ENCODE measurements around the gene PKN1. TPM values are rescaled to one million over a fixed set of nuclear protein-coding genes. Genes with fewer than 3 reads are reported as not detected.

The PKN1 gene
- total RNA-seq, 3 donors from 2014 or later (not counting 1 experiment from before 2014, with no cell fraction given): 323 to 351 (median 350) TPM

DNA sequence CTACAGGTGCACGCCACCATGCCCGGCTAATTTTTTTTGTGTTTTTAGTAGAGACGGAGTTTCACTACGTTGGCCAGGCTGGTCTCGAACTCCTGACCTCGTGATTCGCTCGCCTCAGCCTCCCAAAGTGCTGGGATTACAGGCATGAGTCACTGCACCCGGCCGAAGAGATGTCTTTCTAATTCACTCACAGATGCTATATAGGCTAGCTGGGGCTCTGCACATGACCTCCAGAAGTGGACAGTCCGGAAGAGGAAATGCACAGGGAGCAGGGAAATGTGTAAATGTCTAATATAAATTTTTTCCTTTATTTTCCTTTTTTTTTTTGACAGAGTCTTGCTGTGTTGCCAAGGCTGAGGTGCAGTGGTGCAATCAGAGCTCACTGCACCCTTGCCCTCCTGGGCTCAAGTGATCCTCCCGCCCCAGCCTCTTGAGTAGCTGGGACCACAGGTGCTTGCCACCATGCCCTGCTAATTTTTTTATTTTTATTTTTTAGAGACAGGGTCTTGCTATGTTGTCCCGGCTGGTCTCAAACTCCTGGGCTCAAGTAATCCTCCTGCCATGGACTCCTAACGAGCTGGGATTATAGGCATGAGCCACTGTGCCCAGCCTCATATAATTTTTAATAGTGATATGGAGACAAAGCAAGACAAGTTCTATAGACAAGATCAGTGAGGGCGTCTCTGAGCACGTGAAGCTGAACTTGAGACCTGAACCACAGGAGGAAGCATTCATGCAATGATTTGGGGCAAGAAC lies 54.4 kb downstream of the PKN1 start:
- Histone ChIP-seq H3K36me3 (ENCODE audit: control insufficient read depth, insufficient read depth, low read length) (no peaks in the 10 kb centered on the region), H3K4me1 (ENCODE audit: control insufficient read depth, insufficient read depth, low read length) (peaks cover 5% of the 10 kb centered on the region), H3K4me3 (ENCODE audit: low read length) (no peak overlapping the region), H3K27me3 (ENCODE audit: control insufficient read depth, insufficient read depth, low read length) (no peaks in the 10 kb centered on the region), H3K27ac (ENCODE audit: low read length) (no peak overlapping the region), H3K9me3 (ENCODE audit: control insufficient read depth, insufficient read depth, low read length) (no peaks in the 10 kb centered on the region)
- Mint-ChIP-seq H3K4me1 (peaks cover 6 to 12% of the 10 kb centered on the region in 2 donors), H3K27me3 (ENCODE audit: low read depth in 2 of 2) (no peaks in the 10 kb centered on the region), H3K36me3 (no peaks in the 10 kb centered on the region), H3K9me3 (no peaks in the 10 kb centered on the region), H3K4me3 (no peak overlapping the region), H3K27ac (no peak overlapping the region)
- ATAC-seq: no peak
- WGBS (ENCODE audit: insufficient coverage): 93% methylated on average over 15 of the region's 16 CpGs
- intact Hi-C loops (cut with micrococcal nuclease): loop anchor here (2.0 kb wide), 1 partner anchor 291 kb away; no protein-coding TSS in a partner anchor
- TF ChIP-seq, protein P1, sequence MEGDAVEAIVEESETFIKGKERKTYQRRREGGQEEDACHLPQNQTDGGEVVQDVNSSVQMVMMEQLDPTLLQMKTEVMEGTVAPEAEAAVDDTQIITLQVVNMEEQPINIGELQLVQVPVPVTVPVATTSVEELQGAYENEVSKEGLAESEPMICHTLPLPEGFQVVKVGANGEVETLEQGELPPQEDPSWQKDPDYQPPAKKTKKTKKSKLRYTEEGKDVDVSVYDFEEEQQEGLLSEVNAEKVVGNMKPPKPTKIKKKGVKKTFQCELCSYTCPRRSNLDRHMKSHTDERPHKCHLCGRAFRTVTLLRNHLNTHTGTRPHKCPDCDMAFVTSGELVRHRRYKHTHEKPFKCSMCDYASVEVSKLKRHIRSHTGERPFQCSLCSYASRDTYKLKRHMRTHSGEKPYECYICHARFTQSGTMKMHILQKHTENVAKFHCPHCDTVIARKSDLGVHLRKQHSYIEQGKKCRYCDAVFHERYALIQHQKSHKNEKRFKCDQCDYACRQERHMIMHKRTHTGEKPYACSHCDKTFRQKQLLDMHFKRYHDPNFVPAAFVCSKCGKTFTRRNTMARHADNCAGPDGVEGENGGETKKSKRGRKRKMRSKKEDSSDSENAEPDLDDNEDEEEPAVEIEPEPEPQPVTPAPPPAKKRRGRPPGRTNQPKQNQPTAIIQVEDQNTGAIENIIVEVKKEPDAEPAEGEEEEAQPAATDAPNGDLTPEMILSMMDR (IDR thresholded peaks at IDR 0.05): no peak
- no peak for DNase-seq

- ATAC-seq: no peak
- DNase-seq: no peak
- Mint-ChIP-seq H3K9me3 (no peaks in the 10 kb centered on the region), H3K27me3 (ENCODE audit: low read depth in 2 of 2) (no peaks in the 10 kb centered on the region), H3K27ac (peak overlapping the region; percentile 24 to 38), H3K4me1 (peaks cover 15 to 35% of the 10 kb centered on the region in 2 donors), H3K36me3 (no peaks in the 10 kb centered on the region), H3K4me3 (no peak overlapping the region)
- H3K4me1 ChIP-seq (ENCODE audit: control insufficient read depth, insufficient read depth, low read length): peaks cover 24% of the 10 kb centered on the region
- TF ChIP-seq, protein P1 (IDR thresholded peaks at IDR 0.05): no peak
- no peaks in the 10 kb centered on the region for H3K27me3 ChIP-seq (ENCODE audit: control insufficient read depth, insufficient read depth, low read length)
- H3K36me3 ChIP-seq (ENCODE audit: control insufficient read depth, insufficient read depth, low read length): no peaks in the 10 kb centered on the region
- H3K27ac ChIP-seq (ENCODE audit: low read length): no peak overlapping the region
- intact Hi-C loops (cut with micrococcal nuclease): no loop called here
- H3K9me3 ChIP-seq (ENCODE audit: control insufficient read depth, insufficient read depth, low read length): no peaks in the 10 kb centered on the region
- no peak overlapping the region for H3K4me3 ChIP-seq (ENCODE audit: low read length)
- 94% methylated on average over 3 of the region's 5 CpGs for WGBS (ENCODE audit: insufficient coverage)
Measured at GRCh38 chr19:14492756-14493337, 59.7 kb downstream of the PKN1 start.

DNA sequence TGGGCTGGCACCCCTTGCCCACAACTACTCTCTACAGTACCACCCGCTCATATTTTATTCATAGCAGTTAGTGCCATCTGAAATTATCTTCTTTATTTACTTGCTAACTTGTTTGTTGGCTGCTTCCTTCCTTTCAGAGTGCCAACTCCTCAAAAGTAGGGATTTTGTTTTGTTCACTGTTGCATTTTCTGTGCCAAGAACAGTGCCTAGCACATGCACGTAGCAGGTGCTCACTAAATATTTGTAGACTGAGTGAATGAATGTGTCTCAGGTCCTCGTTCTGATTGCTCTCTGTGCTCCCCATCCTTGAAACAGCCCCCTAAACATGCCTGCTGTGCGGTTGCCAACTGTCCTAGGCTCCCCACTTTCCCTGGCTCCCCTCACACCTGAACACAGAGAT lies 61.3 kb downstream of the PKN1 start:
- ATAC-seq: no peak
- no peaks in the 10 kb centered on the region for H3K36me3 ChIP-seq (ENCODE audit: control insufficient read depth, insufficient read depth, low read length)
- WGBS (ENCODE audit: insufficient coverage): 92% methylated on average over 4 of the region's 4 CpGs
- H3K4me1 Mint-ChIP-seq: peaks cover 15 to 35% of the 10 kb centered on the region in 2 donors
- no peak for DNase-seq
- H3K4me3 ChIP-seq (ENCODE audit: low read length): no peak overlapping the region
- TF ChIP-seq, protein P1 (IDR thresholded peaks at IDR 0.05): no peak
- no peaks in the 10 kb centered on the region for H3K9me3 Mint-ChIP-seq
- no peaks in the 10 kb centered on the region for H3K36me3 Mint-ChIP-seq
- intact Hi-C loops (cut with micrococcal nuclease): no loop called here
- H3K4me3 Mint-ChIP-seq: peak overlapping the region; percentile 56
- H3K4me1 ChIP-seq (ENCODE audit: control insufficient read depth, insufficient read depth, low read length): peaks cover 24% of the 10 kb centered on the region
- no peaks in the 10 kb centered on the region for H3K9me3 ChIP-seq (ENCODE audit: control insufficient read depth, insufficient read depth, low read length)
- H3K27ac Mint-ChIP-seq: peak overlapping the region; percentile 30 to 72
- H3K27ac ChIP-seq (ENCODE audit: low read length): no peak overlapping the region
- no peaks in the 10 kb centered on the region for H3K27me3 Mint-ChIP-seq (ENCODE audit: low read depth in 2 of 2)
- H3K27me3 ChIP-seq (ENCODE audit: control insufficient read depth, insufficient read depth, low read length): no peaks in the 10 kb centered on the region
